GM12878 (cell line): Measurements from ENCODE around the gene PABPC1L2A. TPM values are rescaled to one million over a fixed set of nuclear protein-coding genes. Genes with fewer than 3 reads are reported as not detected.

Source experiments
- ATAC-seq: fragments of 200-7000 bp; cut with Tn5 transposase; 3 replicates; pipeline ENCODE4 v1.9.1; 2020; ENCODE audit warnings: mild to moderate bottlenecking, moderate library complexity
- BruUV-seq: library from RNA; stranded (reverse); fragments of 400-500 nt; replicated peaks from 2 replicates; lab custom pipeline; 2021; lab: Mats Ljungman, UMichigan
- CTCF ChIA-PET: fragments of 300-600 bp; sonication (Branson Sonifier 250); formaldehyde crosslinking; extraction: SDS; loops from one replicate; lab custom pipeline; 2021; ENCODE audit warnings: inconsistent platforms; lab: Yijun Ruan, JAX
- POLR2A ChIA-PET: fragments of 350-600 bp; formaldehyde crosslinking; extraction: SDS; loops from one replicate; lab custom pipeline; 2021; ENCODE audit warnings: inconsistent platforms; lab: Charles Lee
- RAD21 ChIA-PET: fragments of 300-600 bp; sonication (Branson Sonifier 250); formaldehyde crosslinking; loops from one replicate; lab custom pipeline; 2023; ENCODE audit warnings: antibody characterized with exemption; ENCODE audit not compliant: unreplicated experiment; lab: Charles Lee
- SMC1A ChIA-PET: fragments of 300-600 bp; sonication (Branson Sonifier 250); formaldehyde crosslinking; loops from one replicate; lab custom pipeline; 2023; ENCODE audit not compliant: unreplicated experiment, uncharacterized antibody; lab: Charles Lee
- DNase-seq: peaks from one replicate; pipeline ENCODE4 v3.0.0-alpha.2; 2011; ENCODE audit warnings: low read depth, low spot score
- FAIRE-seq: peaks from 3 replicates; lab custom pipeline; 2011; peaks lifted over from hg19 to GRCh38; lab: Jason Lieb, UNC
- H2AFZ ChIP-seq: 2 replicates; pipeline ENCODE4 v1.6.0; 2011; ENCODE audit warnings: low read depth, low read length, control low read depth; ENCODE audit not compliant: control insufficient read depth
- H3K27ac ChIP-seq: 2 replicates; pipeline ENCODE4 v1.5.1; 2011; ENCODE audit warnings: control low read depth; ENCODE audit not compliant: control insufficient read depth, insufficient read depth
- H3K27me3 ChIP-seq, 2 experiments: replicated peaks in 1 of 2; 2 replicates each; pipeline versions ENCODE4 v1.6.0 to v1.6.1; 2011; ENCODE audit warnings: low read length in 1 of 2; ENCODE audit not compliant: control insufficient read depth in 2 of 2, insufficient read depth in 2 of 2
- H3K36me3 ChIP-seq, 2 experiments: 2 replicates each; pipeline ENCODE4 v1.5.1; 2011; ENCODE audit warnings: low read length in 1 of 2; ENCODE audit not compliant: control insufficient read depth in 2 of 2, insufficient read depth in 2 of 2
- H3K4me1 ChIP-seq: 2 replicates; pipeline ENCODE4 v1.6.1; 2011; ENCODE audit warnings: mild to moderate bottlenecking, low read length, moderate library complexity, mixed read lengths; ENCODE audit not compliant: control insufficient read depth, insufficient read depth
- H3K4me2 ChIP-seq: 2 replicates; pipeline ENCODE4 v1.6.0; 2011; ENCODE audit warnings: control low read depth; ENCODE audit not compliant: control insufficient read depth, insufficient read depth
- H3K4me3 ChIP-seq: fragments of 200-600 bp; sonication (generic); 2 replicates; pipeline ENCODE4 v1.5.1; 2016
- H3K79me2 ChIP-seq: 2 replicates; pipeline ENCODE4 v1.6.0; 2011; ENCODE audit warnings: low read length; ENCODE audit not compliant: control insufficient read depth, insufficient read depth
- H3K9ac ChIP-seq: 2 replicates; pipeline ENCODE4 v1.8.0; 2011; ENCODE audit warnings: low read length, control low read depth, mixed read lengths; ENCODE audit not compliant: control insufficient read depth, insufficient read depth
- H3K9me3 ChIP-seq: replicated peaks from 3 replicates; pipeline ENCODE4 v1.5.1; 2011; ENCODE audit warnings: mild to moderate bottlenecking, low read length; ENCODE audit not compliant: control insufficient read depth, insufficient read depth
- H4K20me1 ChIP-seq: 2 replicates; pipeline ENCODE4 v1.6.0; 2011; ENCODE audit not compliant: control insufficient read depth, insufficient read depth
- ASH2L ChIP-seq: fragments of 300-600, 200-600 bp; sonication (generic); IDR thresholded peaks from 2 replicates; pipeline ENCODE4 v1.6.1; 2017; ENCODE audit warnings: low read depth, mild to moderate bottlenecking, borderline replicate concordance
- E2F4 ChIP-seq: IDR thresholded peaks from 2 replicates; pipeline ENCODE4 v1.6.1; 2012; ENCODE audit warnings: low read depth, low read length, improper control_type of control experiment
- POLR2A ChIP-seq: IDR thresholded peaks from 2 replicates; pipeline ENCODE4 v1.6.1; 2011; ENCODE audit warnings: low read depth, mild to moderate bottlenecking, low read length
- REST ChIP-seq: IDR thresholded peaks from 2 replicates; pipeline ENCODE4 v1.6.1; 2012; ENCODE audit warnings: mild to moderate bottlenecking, low read depth, low read length
- SRF ChIP-seq, 2 experiments: IDR thresholded peaks; 2 replicates each; pipeline ENCODE4 v1.6.1; 2011; ENCODE audit warnings: low read depth in 2 of 2, low read length in 2 of 2, mild to moderate bottlenecking in 1 of 2, moderate library complexity in 1 of 2
- USF2 ChIP-seq: IDR thresholded peaks from 2 replicates; pipeline ENCODE4 v1.6.1; 2011; ENCODE audit warnings: low read depth, low read length, improper control_type of control experiment, borderline replicate concordance
- ZBTB33 ChIP-seq: fragments of 450-650 bp; IDR thresholded peaks from 2 replicates; pipeline ENCODE4 v1.6.1; 2017; ENCODE audit warnings: mild to moderate bottlenecking
- ZNF24 ChIP-seq: fragments of 450-650 bp; IDR thresholded peaks from 2 replicates; pipeline ENCODE4 v1.6.1; 2017; ENCODE audit warnings: antibody characterized with exemption, mild to moderate bottlenecking
- ZNF687 ChIP-seq: fragments of 450-650 bp; IDR thresholded peaks from 2 replicates; pipeline ENCODE4 v1.6.1; 2017; ENCODE audit warnings: mild to moderate bottlenecking, moderate library complexity
- WGBS: methylation state at CpG from one replicate; pipeline ENCODE4 v1.1.6; 2016; ENCODE audit warnings: low lambda C conversion rate; ENCODE audit not compliant: insufficient replicate concordance, insufficient coverage; ENCODE audit errors: missing lambda C conversion rate; 5-methylcytosine and 5-hydroxymethylcytosine counted together
- in situ Hi-C: fragments of 300-500 bp; cut with MboI; formaldehyde crosslinking; loops from 9 replicates; pipeline ENCODE4 v1.14.3; 2018; ENCODE audit warnings: mixed read lengths
- intact Hi-C: fragments of 100-400 bp; cut with micrococcal nuclease; formaldehyde crosslinking; loops from one replicate; pipeline ENCODE4 v1.14.2; 2022; ENCODE audit not compliant: unreplicated experiment
- polyA plus RNA-seq, 11 experiments: library from polyadenylated mRNA; depleted of rRNA in 4 of 11; unstranded in 6 of 11; stranded (reverse) in 5 of 11; fragments of >200 nt; fragmentation: Nextera tagmentation in 4 of 11; fragmentation: Illumina TruSeq in 1 of 11; extraction: Ambion mirVana in 4 of 11; extraction: Trizol in 1 of 11; gene quantifications; 1 replicate in 1 of 11; 2 replicates in 10 of 11; pipeline versions ENCODE4 v1.2.1 to v1.2.3, GENCODE V29; 2011 to 2016; ENCODE audit warnings: inconsistent platforms in 2 of 11, missing spikeins in 2 of 11, low read depth in 1 of 11
- total RNA-seq, 4 experiments: library from RNA; depleted of rRNA in 3 of 4; stranded (reverse); fragments of >200 nt in 3 of 4; fragmentation: Illumina TruSeq in 1 of 4; extraction: Trizol in 1 of 4; gene quantifications; 2 replicates each; pipeline versions ENCODE4 v1.2.1 to v1.2.3, GENCODE V29; 2013 to 2021

The PABPC1L2A gene
- total and polyA plus RNA-seq, 10 of the 15 experiments (the other 5 are each of a cell fraction or from before 2014, with no cell fraction given) = not detected

GRCh38 chrX:73028876-73029275, 50.4 kb downstream of the PABPC1L2A start:
- H2AFZ ChIP-seq = no peak overlapping the region
- no peaks in the 10 kb centered on the region for H3K79me2 ChIP-seq
- H3K9me3 ChIP-seq = no peaks in the 10 kb centered on the region
- no peak for FAIRE-seq
- H3K4me3 ChIP-seq = no peak overlapping the region
- H3K36me3 ChIP-seq = no peaks in the 10 kb centered on the region
- H4K20me1 ChIP-seq = no peaks in the 10 kb centered on the region
- H3K27ac ChIP-seq = no peak overlapping the region
- no peak overlapping the region for H3K9ac ChIP-seq
- ChIA-PET RAD21 (no interaction called here), SMC1A (no interaction called here), POLR2A (no interaction called here), CTCF (no interaction called here)
- in situ Hi-C loops (no loop called here), intact Hi-C loops (no loop called here)
- ATAC-seq = no peak
- H3K27me3 ChIP-seq = no peaks in the 10 kb centered on the region
- no peaks in the 10 kb centered on the region for H3K4me1 ChIP-seq
- no TSS peak for BruUV-seq
- no peak overlapping the region for H3K4me2 ChIP-seq
- no peak for DNase-seq
- WGBS = 0% methylated on average over 1 of the region's 1 CpG
- TF ChIP-seq REST = no peak
- no peak for TF ChIP-seq ZNF24
- no peak for TF ChIP-seq ZBTB33
- no peak for TF ChIP-seq E2F4
- TF ChIP-seq SRF (IDR thresholded peaks at IDR 0.05; ENCODE audit: low read depth in 2 of 2, low read length in 2 of 2) = no peak
- no peak for TF ChIP-seq POLR2A
- TF ChIP-seq ZNF687 = no peak
- TF ChIP-seq USF2 = no peak
- no peak for TF ChIP-seq ASH2L
